ENCODE measurements around the gene CT45A9.
"Not testable (repeated sequence)": the region's sequence is repeated elsewhere in the genome, so short reads cannot be mapped to it uniquely, and the experiment has no call there.

CT45A9 gene, protein sequence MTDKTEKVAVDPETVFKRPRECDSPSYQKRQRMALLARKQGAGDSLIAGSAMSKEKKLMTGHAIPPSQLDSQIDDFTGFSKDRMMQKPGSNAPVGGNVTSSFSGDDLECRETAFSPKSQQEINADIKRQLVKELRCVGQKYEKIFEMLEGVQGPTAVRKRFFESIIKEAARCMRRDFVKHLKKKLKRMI

GRCh38 chrX:135871712-135872111 is at the start of gene CT45A9:
CT45A9 (minus strand) TSS chrX:135871812; CDS start chrX:135868061, 3,751 bp downstream.
- not testable (repeated sequence) for DNase-seq (ENCODE audit: low read depth)

DNA sequence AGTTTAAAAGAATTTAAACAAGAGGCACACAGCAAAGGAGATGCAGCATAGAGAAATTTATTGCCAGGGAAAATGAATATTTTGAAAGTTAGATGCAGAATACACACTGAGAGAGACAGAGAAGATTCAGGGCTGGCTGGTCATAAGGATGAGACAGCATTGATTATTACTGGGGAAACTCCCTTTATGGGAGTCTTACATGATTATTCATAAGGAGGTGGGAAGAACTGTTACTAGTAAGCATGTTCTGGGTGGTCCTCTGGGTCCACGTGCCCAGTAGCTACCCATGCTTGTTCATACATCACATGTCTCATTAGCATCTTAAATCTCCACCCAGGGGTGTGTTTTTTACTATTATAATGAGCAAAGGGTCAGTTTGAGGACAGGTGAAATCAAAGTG is 48.9 kb upstream of the CT45A9 start:
- DNase-seq (ENCODE audit: low read depth), result not testable (repeated sequence)

GRCh38 chrX:135914404-135914803 is 42.8 kb upstream of the CT45A9 start:
- no peak for DNase-seq (ENCODE audit: low read depth)

- DNase-seq (ENCODE audit: low read depth), result no peak
Measured at GRCh38 chrX:135910251-135910650, 38.6 kb upstream of the CT45A9 start.

GRCh38 chrX:135893294-135893817 is 21.7 kb upstream of the CT45A9 start, which contains the start of the genes CT45A10 and SAGE1:
CT45A10 (minus strand) TSS chrX:135893444; CDS start chrX:135885344, 8,100 bp downstream.
SAGE1 (plus strand) TSS chrX:135893716; CDS start chrX:135896243, 2,527 bp downstream.
- no peak for DNase-seq (ENCODE audit: low read depth)

DNA sequence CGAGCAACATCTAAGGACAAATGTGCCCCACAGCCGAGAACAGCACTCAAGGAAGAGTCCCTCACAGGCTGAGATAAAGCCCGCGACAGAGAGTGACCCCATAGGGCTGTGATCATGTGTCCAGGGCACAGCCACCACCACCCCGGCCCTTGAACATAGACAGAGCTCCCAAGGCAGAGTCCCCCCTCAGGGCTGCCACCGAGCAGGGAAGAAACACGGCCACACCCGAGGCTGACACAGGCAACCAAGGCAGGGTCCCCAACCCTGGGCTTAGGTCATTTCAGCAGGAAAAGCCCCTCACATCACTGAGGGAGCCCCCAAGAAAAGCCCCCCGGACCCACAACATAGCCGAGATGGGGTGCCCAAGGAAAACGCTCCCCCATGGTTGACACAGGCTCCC is 21.2 kb upstream of the CT45A9 start:
- DNase-seq (ENCODE audit: low read depth), result no peak

GRCh38 chrX:135890087-135890585 is 18.5 kb upstream of the CT45A9 start:
- no peak for DNase-seq (ENCODE audit: low read depth)

DNA sequence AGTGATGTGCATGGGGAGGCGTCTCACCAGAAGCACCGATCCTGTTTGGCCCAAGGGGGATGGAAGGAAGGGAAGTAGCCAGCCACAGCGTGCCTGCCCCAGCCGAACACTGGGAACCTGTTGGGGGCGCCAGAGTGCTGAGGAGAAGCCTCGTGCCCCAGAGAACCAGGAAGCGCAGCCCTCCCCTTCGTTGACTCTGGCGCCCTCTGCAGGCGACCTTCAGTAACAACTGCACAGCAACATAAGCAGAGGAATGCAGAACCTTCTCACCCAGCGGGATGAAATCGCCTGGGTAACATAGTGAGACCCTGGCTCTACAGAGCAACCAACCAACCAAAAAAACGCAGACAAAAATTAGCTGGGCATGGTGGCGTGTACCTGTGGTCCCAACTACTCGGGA is 17.4 kb upstream of the CT45A9 start:
- DNase-seq (ENCODE audit: low read depth), result not testable (repeated sequence)

DNA sequence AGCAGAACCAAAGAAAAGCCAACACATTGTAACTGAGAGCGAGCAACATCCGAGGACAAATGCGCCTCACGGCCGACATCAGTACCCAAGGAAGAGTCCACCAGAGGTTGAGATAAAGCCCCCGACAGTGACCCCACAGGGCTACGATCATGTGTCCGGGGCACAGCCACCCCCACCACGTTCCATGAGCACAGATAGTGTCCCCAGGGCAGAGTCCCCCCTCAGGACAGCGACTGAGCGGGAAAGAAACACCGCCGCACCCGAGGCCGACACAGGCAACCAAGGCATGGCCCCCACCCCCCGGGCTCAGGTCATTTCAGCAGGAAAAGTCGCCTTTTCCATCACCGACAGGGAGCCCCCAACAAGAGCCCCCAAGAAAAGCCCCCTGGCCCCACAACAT is 16.6 kb upstream of the CT45A9 start:
- DNase-seq (ENCODE audit: low read depth), result not testable (repeated sequence)

DNA sequence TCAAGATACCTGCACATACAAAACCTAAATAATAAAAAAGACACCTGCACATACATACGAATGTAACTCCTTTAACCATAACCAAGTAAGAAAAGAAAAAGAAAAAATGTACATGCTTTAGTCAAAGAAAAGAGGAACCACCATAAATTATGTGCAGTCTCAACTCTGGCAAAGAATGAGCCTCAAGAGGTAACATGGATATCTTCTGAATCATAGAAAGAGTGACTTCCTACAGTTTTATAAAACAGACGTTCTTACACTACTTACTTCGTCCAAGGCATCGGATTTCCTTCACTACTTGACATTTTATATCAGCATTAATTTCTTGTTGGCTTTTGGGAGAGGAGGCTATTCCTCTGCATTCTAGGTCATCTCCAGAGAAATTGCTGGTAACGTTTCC is 11.1 kb upstream of the CT45A9 start:
- DNase-seq (ENCODE audit: low read depth), result not testable (repeated sequence)

- DNase-seq (ENCODE audit: low read depth), result not testable (repeated sequence)
Measured at GRCh38 chrX:135854438-135854837, 17.2 kb downstream of the CT45A9 start, which contains the start of gene CT45A8. CT45A8 (minus strand) TSS chrX:135854538; CDS start chrX:135850783, 3,755 bp downstream.

DNA sequence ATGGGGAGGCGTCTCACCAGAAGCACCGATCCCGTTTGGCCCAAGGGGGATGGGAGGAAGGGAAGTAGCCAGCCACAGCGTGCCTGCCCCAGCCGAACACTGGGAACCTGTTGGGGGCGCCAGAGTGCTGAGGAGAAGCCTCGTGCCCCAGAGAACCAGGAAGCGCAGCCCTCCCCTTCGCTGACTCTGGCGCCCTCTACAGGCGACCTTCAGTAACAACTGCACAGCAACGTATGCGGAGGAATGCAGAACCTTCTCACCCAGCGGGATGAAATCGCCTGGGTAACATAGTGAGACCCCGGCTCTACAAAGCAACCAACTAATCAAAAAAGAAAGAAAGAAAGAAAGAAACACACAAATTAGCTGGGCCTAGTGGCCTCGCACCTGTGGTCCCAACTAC is 34.4 kb downstream of the CT45A9 start, which contains the start of gene CT45A7:
Gene CT45A7, minus strand, starts transcription at position 101 of the 400 bp plus-strand sequence. CDS start 3,747 bp downstream, outside the sequence.
- not testable (repeated sequence) for DNase-seq (ENCODE audit: low read depth)

DNA sequence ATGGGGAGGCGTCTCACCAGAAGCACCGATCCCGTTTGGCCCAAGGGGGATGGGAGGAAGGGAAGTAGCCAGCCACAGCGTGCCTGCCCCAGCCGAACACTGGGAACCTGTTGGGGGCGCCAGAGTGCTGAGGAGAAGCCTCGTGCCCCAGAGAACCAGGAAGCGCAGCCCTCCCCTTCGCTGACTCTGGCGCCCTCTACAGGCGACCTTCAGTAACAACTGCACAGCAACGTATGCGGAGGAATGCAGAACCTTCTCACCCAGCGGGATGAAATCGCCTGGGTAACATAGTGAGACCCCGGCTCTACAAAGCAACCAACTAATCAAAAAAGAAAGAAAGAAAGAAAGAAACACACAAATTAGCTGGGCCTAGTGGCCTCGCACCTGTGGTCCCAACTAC is 51.7 kb downstream of the CT45A9 start, which contains the start of gene CT45A2:
Gene CT45A2, minus strand, starts transcription at position 101 of the 400 bp plus-strand sequence. CDS start 3,747 bp downstream, outside the sequence.
- DNase-seq (ENCODE audit: low read depth), result not testable (repeated sequence)
